HepG2 (cell line): Measurements from ENCODE around the gene NEDD4L. TPM values are rescaled to one million over a fixed set of nuclear protein-coding genes. Genes with fewer than 3 reads are reported as not detected.

Experiments
- HHEX ChIP-seq: IDR thresholded peaks from 2 replicates; pipeline ENCODE4 v1.6.1; 2016; ENCODE audit warnings: control low read depth
- KLF6 ChIP-seq: IDR thresholded peaks from 2 replicates; pipeline ENCODE4 v1.8.0; 2016; ENCODE audit warnings: missing biosample characterization, missing genetic modification reagents
- NFE2 ChIP-seq: sonication (generic); formaldehyde crosslinking; IDR thresholded peaks from 2 replicates; pipeline ENCODE4 v1.4.0; 2020; ENCODE audit warnings: missing genetic modification reagents
- NFYB ChIP-seq: sonication (generic); formaldehyde crosslinking; IDR thresholded peaks from 2 replicates; pipeline ENCODE4 v1.4.0; 2020; ENCODE audit warnings: missing genetic modification reagents
- NRL ChIP-seq: sonication (generic); formaldehyde crosslinking; IDR thresholded peaks from 2 replicates; pipeline ENCODE4 v1.5.0; 2020; ENCODE audit warnings: missing genetic modification reagents, mild to moderate bottlenecking, moderate library complexity, borderline replicate concordance
- PHF8 ChIP-seq: sonication (generic); formaldehyde crosslinking; IDR thresholded peaks from 2 replicates; pipeline ENCODE4 v1.5.0; 2020; ENCODE audit warnings: missing genetic modification reagents
- STAT6 ChIP-seq: sonication (generic); formaldehyde crosslinking; IDR thresholded peaks from 2 replicates; pipeline ENCODE4 v1.4.0; 2020; ENCODE audit warnings: missing genetic modification reagents, mild to moderate bottlenecking, borderline replicate concordance
- TEAD3 ChIP-seq: optimal IDR thresholded peaks from 2 replicates; pipeline ENCODE3; 2016; ENCODE audit warnings: borderline replicate concordance
- TFAP4 ChIP-seq: sonication (generic); IDR thresholded peaks from 2 replicates; pipeline ENCODE4 v1.6.1; 2016; ENCODE audit warnings: low read depth, borderline replicate concordance
- ZNF775 ChIP-seq: sonication (generic); formaldehyde crosslinking; IDR thresholded peaks from 2 replicates; pipeline ENCODE4 v1.4.0; 2020; ENCODE audit warnings: missing genetic modification reagents, mild to moderate bottlenecking, moderate library complexity, borderline replicate concordance
- polyA plus RNA-seq, 8 experiments: library from polyadenylated mRNA; depleted of rRNA in 3 of 8; stranded (reverse) in 7 of 8; unstranded in 1 of 8; fragments of >200 nt; fragmentation: Illumina TruSeq in 4 of 8; extraction: Trizol in 4 of 8; gene quantifications; 2 replicates each; pipeline versions ENCODE4 v1.2.1 to v1.2.3, GENCODE V29; 2011 to 2016; ENCODE audit warnings: low read depth in 4 of 8, missing spikeins in 1 of 8, mixed read lengths in 1 of 8; ENCODE audit not compliant: insufficient read depth in 1 of 8
- total RNA-seq, 5 experiments: library from RNA; depleted of rRNA; stranded (reverse); fragments of >200 nt; fragmentation: Illumina TruSeq; extraction: Trizol; gene quantifications; 2 replicates each; pipeline ENCODE4 v1.2.3, GENCODE V29; 2016; ENCODE audit warnings: low read depth in 1 of 5
- TF ChIP-seq, protein P1 (sequence below): sonication (generic); formaldehyde crosslinking; IDR thresholded peaks from 2 replicates; pipeline ENCODE4 v1.5.1; 2020; ENCODE audit warnings: missing genetic modification reagents, mild to moderate bottlenecking, borderline replicate concordance
- TF ChIP-seq, protein P2 (sequence below): sonication (generic); formaldehyde crosslinking; IDR thresholded peaks from 2 replicates; pipeline ENCODE4 v1.8.0; 2022; ENCODE audit warnings: missing genetic modification reagents, low read depth, mild to moderate bottlenecking, borderline replicate concordance
- TF ChIP-seq, protein P3 (sequence below): sonication (generic); formaldehyde crosslinking; conservative IDR thresholded peaks from 2 replicates; pipeline ENCODE4 v1.4.0; 2020; ENCODE audit warnings: missing genetic modification reagents
- TF ChIP-seq, protein P4 (sequence below): sonication (generic); formaldehyde crosslinking; IDR thresholded peaks from 2 replicates; pipeline ENCODE4 v1.9.0; 2021; ENCODE audit warnings: missing genetic modification reagents, borderline replicate concordance
- TF ChIP-seq, protein P5 (sequence below): sonication (generic); formaldehyde crosslinking; IDR thresholded peaks from 2 replicates; pipeline ENCODE4 v1.5.0; 2020; ENCODE audit warnings: missing genetic modification reagents, mild to moderate bottlenecking, borderline replicate concordance

The NEDD4L gene
- total and polyA plus RNA-seq, 2 of the 13 experiments (the other 11 are each of a cell fraction or from before 2014, with no cell fraction given): 168 to 390 TPM

DNA sequence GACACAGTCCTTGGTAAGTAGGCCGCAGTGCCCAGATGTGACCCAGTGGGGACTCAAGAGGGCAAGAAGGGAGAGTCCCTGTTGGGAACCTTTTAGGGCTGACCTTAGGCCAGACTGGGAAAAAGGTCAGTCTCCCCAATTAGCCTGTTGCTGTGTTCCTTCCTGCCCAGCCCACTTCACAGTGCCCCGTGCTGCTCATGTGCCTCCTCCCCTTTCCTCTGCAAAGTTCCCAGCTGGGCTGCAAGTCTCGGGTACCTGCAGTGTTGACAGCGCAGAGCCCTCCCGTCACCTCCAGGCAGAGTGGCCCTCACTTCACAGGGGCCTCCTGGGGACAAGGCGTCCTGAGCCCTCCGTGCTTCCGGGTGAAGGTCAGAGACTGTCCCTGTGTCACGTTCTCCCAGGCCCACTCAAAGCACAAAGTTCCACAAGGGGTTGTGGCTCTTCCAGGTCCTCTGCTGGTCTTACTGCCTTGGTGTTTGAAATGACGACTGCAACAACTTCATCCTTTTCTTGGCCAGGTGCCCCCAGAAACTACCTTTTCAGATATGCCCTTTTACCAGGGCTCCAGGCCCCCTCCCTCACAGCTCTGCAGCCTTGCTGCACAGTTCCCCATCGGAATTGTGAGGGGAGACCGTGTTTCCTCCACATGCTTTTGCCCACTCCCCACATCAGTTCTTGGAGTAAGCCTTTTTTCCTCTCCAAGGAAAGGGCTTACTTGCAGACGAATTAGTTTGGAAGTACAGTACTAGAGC is 359.1 kb downstream of the NEDD4L start (continued):
- TF ChIP-seq, protein P1, sequence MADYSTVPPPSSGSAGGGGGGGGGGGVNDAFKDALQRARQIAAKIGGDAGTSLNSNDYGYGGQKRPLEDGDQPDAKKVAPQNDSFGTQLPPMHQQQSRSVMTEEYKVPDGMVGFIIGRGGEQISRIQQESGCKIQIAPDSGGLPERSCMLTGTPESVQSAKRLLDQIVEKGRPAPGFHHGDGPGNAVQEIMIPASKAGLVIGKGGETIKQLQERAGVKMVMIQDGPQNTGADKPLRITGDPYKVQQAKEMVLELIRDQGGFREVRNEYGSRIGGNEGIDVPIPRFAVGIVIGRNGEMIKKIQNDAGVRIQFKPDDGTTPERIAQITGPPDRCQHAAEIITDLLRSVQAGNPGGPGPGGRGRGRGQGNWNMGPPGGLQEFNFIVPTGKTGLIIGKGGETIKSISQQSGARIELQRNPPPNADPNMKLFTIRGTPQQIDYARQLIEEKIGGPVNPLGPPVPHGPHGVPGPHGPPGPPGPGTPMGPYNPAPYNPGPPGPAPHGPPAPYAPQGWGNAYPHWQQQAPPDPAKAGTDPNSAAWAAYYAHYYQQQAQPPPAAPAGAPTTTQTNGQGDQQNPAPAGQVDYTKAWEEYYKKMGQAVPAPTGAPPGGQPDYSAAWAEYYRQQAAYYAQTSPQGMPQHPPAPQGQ (CRISPR knock-in tag): peak; percentile 97
- TF ChIP-seq NFE2 (CRISPR knock-in tag) (no peak), HHEX (CRISPR knock-in tag) (0 out of 2 replicates have a peak, but pooled peaks have one; percentile 54), TEAD3 (CRISPR knock-in tag) (peak; percentile 87), NRL (peak; percentile 89), PHF8 (CRISPR knock-in tag) (peak; percentile 48), STAT6 (no peak), ZNF775 (CRISPR knock-in tag) (no peak), KLF6 (CRISPR knock-in tag) (peak; percentile 53; the same call in 1 of the 2 replicates), TFAP4 (peak; percentile 94), NFYB (CRISPR knock-in tag) (no peak)
- TF ChIP-seq, protein P2, sequence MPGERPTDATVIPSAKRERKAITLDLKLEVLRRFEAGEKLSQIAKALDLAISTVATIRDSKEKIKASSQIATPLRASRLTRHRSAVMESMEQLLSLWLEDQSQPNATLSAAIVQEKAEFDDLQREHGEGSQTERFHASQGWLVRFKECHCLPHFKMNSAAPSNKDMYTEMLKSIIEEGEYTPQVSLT (CRISPR knock-in tag): no peak
- TF ChIP-seq, protein P3, sequence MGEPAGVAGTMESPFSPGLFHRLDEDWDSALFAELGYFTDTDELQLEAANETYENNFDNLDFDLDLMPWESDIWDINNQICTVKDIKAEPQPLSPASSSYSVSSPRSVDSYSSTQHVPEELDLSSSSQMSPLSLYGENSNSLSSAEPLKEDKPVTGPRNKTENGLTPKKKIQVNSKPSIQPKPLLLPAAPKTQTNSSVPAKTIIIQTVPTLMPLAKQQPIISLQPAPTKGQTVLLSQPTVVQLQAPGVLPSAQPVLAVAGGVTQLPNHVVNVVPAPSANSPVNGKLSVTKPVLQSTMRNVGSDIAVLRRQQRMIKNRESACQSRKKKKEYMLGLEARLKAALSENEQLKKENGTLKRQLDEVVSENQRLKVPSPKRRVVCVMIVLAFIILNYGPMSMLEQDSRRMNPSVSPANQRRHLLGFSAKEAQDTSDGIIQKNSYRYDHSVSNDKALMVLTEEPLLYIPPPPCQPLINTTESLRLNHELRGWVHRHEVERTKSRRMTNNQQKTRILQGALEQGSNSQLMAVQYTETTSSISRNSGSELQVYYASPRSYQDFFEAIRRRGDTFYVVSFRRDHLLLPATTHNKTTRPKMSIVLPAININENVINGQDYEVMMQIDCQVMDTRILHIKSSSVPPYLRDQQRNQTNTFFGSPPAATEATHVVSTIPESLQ (CRISPR knock-in tag): no peak; the same call in none of the 2 replicates
- TF ChIP-seq, protein P4, sequence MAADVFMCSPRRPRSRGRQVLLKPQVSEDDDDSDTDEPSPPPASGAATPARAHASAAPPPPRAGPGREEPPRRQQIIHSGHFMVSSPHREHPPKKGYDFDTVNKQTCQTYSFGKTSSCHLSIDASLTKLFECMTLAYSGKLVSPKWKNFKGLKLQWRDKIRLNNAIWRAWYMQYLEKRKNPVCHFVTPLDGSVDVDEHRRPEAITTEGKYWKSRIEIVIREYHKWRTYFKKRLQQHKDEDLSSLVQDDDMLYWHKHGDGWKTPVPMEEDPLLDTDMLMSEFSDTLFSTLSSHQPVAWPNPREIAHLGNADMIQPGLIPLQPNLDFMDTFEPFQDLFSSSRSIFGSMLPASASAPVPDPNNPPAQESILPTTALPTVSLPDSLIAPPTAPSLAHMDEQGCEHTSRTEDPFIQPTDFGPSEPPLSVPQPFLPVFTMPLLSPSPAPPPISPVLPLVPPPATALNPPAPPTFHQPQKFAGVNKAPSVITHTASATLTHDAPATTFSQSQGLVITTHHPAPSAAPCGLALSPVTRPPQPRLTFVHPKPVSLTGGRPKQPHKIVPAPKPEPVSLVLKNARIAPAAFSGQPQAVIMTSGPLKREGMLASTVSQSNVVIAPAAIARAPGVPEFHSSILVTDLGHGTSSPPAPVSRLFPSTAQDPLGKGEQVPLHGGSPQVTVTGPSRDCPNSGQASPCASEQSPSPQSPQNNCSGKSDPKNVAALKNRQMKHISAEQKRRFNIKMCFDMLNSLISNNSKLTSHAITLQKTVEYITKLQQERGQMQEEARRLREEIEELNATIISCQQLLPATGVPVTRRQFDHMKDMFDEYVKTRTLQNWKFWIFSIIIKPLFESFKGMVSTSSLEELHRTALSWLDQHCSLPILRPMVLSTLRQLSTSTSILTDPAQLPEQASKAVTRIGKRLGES: no peak
- TF ChIP-seq, protein P5, sequence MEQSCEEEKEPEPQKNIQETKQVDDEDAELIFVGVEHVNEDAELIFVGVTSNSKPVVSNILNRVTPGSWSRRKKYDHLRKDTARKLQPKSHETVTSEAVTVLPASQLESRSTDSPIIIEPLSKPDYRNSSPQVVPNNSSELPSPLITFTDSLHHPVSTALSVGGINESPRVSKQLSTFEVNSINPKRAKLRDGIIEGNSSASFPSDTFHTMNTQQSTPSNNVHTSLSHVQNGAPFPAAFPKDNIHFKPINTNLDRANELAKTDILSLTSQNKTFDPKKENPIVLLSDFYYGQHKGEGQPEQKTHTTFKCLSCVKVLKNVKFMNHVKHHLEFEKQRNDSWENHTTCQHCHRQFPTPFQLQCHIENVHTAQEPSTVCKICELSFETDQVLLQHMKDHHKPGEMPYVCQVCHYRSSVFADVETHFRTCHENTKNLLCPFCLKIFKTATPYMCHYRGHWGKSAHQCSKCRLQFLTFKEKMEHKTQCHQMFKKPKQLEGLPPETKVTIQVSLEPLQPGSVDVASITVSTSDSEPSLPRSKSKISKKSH (CRISPR knock-in tag): peak; percentile 94
